Epithelial cell of prostate (primary cell): Measurements from ENCODE around the gene PLOD3.

Experiments
- DNase-seq: peaks from one replicate; pipeline ENCODE4 v3.0.0-alpha.2; 2011; ENCODE audit warnings: low read depth, low spot score
- H3K27ac ChIP-seq: fragments of 450-650 bp; 2 replicates; pipeline ENCODE4 v1.5.1; 2017; ENCODE audit warnings: mild to moderate bottlenecking

Gene PLOD3

DNA sequence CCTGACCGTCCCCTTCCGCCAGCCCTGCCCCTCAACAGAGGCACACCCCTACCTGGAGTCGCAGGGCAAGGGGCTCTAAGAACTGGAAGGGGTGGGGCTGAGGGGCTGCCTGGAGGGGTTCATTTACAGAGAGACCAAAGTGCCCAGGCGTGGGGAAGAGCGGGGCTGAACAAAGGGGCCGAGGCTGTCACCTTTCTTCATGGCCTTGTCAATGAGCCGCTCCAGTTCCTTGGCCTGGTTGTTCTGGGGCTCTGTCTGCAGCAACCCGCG is 22.5 kb upstream of the PLOD3 start:
- H3K27ac ChIP-seq, result no peak overlapping the region
- DNase-seq, result no peak

DNA sequence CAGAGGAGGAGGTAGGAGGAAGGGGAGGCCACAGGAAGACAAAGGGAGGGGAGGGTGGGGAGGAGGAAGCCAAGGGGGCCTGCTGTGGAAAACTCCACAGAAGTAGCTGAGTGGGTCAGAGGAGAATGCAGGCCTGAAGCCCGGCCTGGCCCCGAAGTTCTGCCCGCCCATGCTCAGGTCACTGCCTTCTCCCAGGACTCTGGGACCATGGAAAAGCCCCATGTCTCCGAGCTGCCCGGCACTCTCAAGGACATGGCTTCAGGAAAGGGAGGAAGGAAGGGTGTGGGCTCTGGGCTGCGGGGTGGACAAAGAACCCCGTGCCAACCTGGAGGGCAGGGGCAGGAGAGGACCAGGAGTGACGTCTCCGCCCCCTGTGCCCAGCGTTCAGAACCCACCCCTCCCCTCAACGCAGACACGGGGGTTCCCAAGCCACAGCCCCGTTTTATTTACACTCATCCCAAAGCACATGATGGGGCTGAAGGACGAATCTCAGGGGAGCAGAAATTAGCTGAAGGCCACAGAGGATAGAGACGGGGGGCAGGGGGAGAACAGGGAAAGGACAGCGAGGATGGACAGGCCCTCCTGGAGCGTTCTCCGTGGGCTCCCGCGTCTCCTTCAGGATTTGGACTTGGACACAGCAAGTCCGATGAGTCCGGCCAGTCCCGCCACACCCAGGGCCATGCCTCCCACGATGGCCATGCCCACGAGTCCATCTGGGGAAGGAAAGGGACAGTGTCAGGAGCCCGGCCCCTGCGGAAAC is 22.0 kb upstream of the PLOD3 start:
- no peak overlapping the region for H3K27ac ChIP-seq

DNA sequence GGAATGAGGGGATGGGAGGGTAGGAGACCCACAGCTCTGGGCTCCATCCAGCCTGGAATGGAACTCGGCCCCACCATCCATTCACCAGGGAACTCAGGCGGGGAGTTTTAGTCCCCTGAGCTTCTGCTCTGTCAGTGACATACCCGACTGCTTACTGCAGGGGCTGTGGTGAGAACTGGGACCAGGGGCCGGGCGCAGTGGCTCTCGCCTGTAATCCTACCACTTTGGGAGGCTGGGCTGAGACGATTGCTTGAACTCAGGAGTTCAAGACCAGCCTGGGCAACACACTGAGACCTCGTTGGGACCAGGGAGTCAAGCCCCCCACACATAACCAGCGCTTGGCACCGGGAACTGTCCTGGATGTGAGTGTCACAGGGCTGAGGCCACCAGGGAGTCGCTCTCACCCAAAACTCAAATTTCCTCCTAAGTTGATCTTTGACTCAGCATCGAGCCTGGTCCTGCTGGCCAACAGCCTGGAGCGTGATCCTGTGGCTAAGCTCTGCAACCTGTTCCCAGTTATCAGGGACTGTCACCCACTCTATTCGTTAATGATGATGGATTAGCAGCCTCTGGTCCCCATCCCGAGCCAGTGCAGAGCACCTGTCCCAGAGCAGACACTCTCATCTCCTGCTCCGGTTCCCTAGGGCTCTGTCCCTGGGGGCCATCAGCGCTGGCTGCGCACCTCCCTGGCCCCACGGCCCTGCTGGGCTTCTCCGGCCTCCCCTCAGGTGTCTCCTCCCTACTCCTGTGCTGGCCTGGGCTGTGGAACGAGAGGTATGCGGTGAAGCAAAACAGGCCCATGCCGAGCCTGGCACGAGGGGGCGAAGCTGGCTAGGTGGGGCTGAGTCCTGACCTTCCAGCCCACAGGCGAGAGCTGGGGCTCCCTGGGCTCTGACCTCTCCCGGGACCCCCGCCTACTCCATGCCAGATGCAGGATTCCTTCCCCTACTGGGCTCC is 21.1 kb upstream of the PLOD3 start:
- DNase-seq, result no peak
- H3K27ac ChIP-seq, result no peak overlapping the region

More for the DNA sequence above, 22.0 kb upstream of the PLOD3 start:
- no peak for DNase-seq

DNA sequence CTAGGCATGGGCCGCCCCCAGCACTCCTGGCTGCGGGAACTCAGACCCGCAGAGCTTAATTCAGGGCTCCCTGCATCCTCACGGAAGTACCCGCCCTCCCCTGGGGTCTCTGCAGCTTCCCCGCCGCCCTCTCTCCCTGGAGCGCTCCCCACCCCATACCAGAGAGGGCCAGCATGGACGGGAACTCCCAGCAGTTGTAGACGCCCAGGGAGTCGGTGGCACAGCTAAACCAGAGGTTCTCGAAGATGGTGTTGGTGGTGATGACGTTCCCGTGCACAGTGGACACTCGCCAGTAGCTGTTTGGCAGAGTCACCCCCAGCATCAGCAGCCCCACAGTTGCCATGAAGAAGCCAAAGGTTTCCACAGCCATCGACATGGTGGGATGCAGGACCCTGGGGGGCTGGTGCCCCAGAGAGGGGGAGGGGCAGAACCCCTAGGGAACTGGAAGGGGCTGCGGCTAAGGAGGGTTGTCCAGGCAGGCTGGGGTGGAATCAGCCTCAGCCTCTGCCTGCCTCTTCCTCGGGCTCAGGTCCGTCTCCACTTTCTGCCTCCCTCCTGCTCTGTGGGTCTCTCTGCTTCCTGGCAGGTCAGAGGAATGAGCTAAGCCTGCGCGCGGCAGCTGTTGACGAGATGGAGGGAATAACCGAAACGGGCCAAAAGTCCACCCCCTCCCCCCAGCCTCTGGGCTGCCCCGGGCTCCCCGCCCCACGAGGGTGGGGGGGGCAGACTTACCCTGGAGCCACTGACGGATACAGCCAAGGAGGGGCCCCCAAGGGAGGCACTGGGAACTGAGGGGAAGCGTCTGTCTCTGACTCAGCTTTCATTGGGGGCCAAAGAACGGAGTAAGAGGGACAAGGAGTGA is 20.1 kb upstream of the PLOD3 start, which contains the start of gene CLDN15:
Gene CLDN15, minus strand, starts transcription at position 597 of the 862 bp plus-strand sequence. Its CDS starts 221 bp downstream, at position 376.
- DNase-seq, result no peak

DNA sequence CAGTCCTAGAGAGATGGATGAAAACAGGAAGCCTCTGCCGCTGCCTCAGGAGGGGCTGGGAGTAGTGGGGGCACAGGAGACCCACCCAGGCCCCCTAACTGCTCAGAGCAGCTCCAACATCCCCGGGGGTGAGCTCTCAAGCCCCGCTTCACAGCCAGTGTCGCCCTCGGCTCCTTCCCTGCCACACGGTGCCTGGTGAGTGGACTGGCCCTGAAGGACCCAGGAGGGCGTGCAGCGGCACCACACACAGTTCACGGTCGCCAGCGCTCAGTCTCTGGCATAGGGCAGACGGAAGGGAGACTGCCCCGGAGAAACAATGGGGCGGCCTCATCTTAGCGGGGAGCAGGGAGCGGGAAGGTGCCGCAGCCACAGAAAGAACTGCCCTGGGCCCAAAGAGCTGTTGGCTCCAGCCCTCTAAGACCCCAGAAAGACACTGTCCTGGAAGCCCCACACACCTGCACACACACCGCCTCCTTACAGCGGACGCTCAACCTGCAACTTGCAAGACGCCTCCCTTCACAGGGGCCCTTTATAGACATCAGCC is 19.0 kb upstream of the PLOD3 start:
- no peak for DNase-seq
- no peak overlapping the region for H3K27ac ChIP-seq

More for the DNA sequence above, 20.1 kb upstream of the PLOD3 start, which contains the start of gene CLDN15:
- H3K27ac ChIP-seq, result no peak within 1 kb of the TSS

DNA sequence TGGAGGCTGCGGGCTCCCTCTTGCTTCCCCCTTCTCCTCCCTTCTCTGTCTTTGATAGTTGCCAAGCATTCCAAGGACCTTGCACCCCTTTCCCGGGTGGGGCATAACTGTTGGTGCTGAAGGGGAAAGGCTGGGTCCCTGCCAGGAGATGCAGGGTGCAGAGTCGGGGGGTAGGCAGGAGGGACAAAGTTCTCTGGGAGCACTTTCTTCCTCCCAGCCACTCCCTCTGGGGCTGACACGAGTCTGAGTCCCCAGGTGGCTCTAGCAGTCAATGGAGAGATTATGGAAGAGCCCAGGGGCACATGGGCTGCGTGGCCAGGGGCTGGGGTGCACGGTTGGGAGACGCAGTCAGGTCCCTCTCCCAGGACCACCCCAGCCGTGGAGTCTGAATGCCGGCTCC is 18.1 kb upstream of the PLOD3 start:
- no peak for DNase-seq
- H3K27ac ChIP-seq, result no peak overlapping the region

DNA sequence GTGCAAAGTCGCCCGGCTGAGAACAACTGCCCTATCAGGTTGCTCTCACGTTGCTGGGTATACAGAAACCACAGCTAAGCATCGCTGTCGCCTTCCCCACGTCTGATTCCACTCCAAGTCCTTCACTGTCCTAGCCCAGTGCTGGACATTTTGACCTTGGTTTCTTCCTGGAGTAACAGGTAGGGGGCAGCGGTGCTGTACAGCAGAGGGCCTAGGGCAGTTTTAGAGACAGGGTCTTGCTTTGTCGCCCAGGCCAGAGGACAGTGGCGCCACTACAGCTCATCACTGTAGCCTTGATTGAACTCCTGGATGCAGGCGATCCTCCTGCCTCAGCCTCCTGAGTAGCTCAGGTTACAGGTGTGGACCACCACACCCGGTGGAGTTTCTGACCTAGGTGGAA is 17.7 kb upstream of the PLOD3 start:
- DNase-seq, result no peak
- no peak overlapping the region for H3K27ac ChIP-seq

DNA sequence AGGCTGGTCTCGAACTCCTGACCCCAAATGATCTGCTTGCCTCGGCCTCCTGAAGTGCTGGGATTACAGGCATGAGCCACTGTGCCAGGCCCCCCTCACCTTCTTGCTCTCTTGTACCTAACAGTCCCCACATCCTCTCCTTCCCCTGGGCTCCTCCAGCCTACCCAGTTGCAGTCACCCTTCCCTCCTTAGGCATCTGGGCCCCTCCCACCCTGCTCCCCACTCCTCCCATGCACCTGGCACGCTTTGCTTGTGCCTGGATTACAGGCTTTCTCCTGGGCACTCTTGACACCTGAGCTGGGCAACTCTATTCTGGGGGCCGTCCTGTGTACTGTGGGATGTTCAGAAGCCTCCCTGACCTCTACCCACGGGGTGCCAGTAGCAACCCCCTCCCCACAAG is 17.3 kb upstream of the PLOD3 start:
- DNase-seq, result no peak
- H3K27ac ChIP-seq, result no peak overlapping the region

DNA sequence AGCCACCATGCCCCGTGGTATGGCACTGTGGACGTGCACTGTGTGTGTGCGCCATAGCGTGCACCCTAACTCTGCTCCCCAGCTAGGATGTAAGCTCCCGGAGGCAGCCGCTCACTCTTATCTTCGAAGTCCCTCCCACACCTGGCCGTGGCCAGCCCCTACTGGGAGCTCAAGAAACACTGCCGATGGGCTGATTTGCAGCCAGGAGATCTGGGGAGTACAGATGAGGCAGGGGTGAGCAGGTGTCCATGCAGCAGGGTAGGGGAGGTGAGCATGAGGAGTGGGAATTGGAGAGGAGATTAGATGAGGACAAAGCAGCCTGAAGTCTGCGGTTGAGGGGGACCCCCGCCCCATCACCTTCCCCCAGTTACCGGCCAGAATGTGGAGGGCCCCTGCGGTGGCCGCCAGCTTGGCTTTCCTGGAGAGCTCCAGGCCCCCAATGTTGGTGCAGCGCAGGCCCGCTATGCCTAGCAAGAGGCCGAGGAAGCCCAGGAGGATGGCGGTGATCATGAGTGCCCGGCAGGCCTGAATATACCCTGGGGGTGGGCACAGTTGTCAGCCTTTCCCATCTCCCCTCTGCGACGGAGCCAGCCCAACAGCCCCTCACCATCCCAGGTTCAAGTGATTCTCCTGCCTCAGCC is 16.6 kb upstream of the PLOD3 start:
- H3K27ac ChIP-seq, result no peak overlapping the region
- no peak for DNase-seq

DNA sequence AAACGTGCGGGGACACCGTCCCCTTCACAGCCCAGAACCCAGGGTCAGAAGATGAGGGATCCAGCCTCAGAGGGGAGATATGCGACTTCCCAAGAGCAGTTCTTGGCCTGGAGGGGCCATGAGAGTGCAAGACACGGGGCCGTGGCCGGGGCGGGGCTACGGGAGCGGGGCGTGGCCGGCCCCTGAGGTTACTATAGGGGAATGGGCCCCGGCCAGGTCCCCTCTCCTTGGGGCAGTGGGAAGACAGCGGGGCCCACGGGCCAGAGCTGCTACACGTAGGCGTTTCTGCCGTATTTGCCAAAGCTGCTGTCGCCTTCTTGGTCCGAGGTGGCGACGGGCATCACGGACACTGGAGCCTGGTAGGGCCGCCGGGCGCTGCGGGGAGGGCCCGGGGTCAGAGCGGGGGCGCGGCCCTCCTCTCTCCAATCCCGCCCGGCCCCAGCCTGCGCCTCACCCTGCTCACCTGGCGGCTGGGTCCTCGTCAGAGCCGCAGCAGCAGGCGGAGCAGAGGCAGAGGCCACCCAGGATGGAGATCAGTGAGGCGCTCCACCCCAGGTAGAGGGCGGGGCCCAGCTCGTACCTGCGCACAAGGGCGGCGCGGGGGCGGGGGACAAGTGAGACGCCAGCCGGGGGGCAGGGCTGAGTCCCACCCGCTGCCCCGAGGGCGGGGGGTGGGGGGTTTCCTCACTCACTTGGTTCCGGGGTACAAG is 14.9 kb upstream of the PLOD3 start:
- peak overlapping the region; percentile 82 for H3K27ac ChIP-seq
- DNase-seq, result peak; percentile 14

DNA sequence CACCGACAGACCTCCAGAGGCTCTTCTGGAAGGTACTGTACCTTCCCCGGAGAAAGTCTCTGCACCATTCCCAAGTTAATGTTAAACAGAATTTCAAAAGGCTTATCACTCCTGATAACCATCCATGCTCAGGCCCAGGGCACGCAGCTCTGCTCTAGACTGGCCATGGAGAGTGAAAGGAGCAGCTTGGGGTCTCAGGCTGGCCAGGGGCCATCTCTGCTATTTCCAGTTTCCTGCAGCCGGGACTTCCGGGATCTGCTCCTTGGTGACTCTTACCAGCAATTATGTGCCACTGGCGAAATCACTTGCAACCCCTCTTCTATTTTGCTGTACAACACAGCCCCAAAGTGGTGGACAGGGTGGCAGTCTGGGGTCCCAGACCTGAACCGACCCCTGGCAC is 14.3 kb upstream of the PLOD3 start:
- peak overlapping the region; percentile 82 for H3K27ac ChIP-seq
- DNase-seq, result no peak

DNA sequence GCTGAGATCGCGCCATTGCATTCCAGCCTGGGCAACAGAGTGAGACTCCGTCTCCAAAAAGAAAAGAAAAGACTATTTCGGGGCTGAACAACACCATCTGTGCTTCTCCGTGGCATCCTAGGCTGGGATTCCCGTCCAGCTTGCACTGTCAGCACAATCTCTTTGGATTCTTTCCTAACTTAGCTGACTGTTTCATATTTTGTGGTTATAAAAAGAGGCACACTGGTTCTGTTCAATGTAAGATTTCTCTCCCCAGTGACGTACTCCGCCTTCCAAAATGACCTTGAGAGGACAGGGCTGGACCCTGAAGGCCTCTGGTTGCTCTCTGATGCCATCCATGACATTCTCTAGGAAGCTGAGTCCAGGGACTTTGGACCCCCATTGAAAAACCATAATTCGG is 9.3 kb upstream of the PLOD3 start:
- no peak for DNase-seq
- no peak overlapping the region for H3K27ac ChIP-seq

DNA sequence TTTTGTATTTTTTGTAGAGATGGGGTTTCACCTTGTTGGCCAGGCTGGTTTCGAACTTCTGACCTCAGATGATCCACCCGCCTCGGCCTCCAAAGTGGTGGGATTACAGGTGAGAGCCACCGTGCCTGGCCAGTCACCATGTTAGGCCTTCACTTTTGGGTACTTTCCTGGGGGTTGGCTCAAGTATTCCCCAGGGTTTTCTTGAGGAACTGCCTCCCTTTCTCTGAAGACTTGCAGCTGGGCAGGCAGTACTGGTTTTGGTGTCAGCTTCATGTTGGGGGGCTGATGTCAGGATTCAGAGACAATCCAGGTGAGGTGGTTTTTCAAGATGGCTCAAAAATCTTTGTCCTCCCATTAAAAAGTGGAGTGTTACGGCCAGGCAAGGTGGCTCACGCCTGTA is 8.3 kb upstream of the PLOD3 start:
- DNase-seq, result no peak
- H3K27ac ChIP-seq, result no peak overlapping the region

DNA sequence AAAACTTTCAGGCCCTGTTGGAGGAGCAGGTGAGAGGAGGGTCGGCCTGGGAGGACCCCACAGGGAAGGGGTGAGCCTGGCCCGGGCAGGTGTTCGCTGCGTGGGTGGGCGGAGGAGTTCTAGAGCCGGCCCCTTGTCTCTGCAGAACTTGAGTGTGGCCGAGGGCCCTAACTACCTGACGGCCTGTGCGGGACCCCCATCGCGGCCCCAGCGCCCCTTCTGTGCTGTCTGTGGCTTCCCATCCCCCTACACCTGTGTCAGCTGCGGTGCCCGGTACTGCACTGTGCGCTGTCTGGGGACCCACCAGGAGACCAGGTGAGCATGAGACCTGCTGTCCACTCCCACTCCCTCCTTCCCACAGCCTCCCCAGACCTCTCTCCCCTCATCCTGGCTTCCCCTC is 6.1 kb upstream of the PLOD3 start:
- H3K27ac ChIP-seq, result no peak overlapping the region

DNA sequence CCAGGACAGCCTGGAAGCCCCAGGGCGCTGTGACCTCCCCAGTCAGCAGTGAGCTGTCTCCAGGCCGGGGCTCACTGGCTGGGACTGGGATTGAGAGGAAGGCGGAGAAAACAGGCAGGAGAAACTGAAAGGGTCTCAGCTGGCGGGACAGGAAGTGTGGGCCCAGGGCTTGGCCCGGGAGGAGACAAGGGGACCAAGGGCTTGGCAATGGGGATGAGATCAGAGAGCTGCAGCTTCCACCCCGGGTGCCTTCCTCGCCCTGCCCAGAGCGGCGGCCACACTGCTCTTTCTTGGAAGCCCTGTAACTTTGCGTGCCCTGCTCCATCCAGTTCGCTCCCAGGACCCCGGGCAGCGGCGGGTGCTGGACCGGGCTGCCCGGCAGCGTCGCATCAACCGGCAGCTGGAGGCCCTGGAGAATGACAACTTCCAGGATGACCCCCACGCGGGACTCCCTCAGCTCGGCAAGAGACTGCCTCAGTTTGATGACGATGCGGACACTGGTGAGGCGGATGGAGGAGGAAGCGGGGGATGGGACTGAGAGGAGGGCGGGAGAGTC is 5.0 kb upstream of the PLOD3 start:
- H3K27ac ChIP-seq, result no peak overlapping the region
- DNase-seq, result no peak

More for the DNA sequence above, 6.1 kb upstream of the PLOD3 start:
- DNase-seq, result no peak

DNA sequence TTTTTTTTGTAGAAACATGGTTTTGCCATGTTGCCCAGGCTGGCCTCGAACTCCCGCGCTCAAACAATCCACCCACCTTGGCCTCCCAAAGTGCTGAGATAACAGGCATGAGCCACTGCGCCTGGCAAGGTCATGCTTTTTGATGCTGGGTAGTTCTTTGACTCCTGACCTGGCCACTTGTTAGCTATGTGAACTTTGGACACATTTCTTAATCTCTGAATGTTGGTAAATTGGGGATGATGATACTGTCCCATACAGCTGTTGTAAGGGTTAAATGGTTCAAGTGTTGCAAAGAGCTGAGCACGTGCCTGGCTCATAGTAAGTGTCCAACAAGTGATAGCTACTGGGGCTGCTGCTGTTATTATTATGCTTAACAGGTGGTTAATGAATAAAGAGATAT is 2.9 kb upstream of the PLOD3 start:
- DNase-seq, result no peak
- H3K27ac ChIP-seq, result no peak overlapping the region

DNA sequence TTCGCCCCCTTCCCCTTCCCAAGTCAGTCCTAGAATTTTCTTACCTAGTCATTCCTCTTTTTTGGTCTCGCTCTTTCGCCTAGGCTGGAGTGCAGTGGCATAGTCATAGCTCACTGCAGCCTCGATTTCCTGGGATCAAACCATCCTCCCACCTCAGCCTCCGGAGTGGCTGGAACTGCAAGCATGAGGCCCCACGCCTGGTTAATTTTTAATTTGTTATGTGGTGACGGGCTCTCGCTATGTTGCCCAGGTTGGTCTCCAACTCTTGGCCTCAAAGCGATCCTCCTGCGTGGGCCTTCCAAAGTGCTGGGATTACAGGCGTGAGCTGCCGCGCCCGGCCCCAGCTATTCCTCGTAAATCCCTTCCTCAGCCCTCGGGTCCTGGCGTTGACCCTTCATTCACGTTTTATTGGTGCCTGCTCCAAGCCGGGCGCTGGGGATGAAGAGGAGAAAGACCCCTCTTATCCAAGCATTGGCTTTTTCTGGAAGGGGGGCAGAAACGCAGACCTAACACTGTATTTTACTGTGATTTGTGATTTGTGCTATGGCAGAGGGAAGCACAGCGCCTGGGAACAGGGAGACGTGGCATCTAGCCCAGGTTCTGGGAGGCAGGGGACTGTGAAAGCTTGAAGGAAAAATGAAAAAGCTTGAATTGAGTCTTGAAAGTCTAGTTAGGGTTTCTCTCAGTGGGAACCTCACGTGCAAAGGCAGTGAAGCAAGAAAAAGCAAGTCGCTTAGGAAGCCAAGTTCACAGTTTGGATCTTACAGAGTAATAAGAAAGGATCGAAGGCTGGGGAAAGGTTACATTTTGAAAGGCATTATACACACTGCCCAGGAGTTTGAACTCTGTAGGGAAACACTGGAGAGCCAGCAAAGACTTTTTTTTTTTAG is 1.1 kb upstream of the PLOD3 start:
- no peak for DNase-seq
- peak overlapping the region; percentile 86 for H3K27ac ChIP-seq

DNA sequence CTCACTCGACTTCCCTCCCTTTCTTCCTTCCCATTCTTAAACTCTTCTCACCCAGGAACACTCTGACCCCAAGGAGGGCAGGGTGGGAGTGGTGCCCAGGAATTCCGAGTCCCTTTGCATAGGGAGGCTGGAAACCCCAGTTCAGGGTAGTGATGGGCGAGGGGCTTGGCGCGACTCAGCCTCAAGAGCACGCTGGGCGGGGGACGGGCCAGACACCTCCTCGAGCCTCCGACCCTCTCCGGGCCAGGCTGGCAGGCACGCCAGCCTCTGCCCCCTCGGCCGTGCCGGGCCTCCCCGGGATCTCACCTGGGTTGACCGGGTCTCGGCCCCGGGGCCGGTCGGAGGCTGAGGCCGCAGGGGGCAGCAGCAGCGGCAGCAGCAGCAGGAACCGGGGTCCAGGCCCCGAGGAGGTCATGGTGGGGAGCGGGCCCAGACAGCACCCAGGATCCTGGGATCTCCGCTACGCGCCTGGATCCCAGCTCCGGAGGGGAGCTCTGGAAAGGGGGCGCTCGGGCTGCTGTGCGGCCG is 457 bp downstream of the PLOD3 start:
- no peak for DNase-seq
- H3K27ac ChIP-seq, result peak overlapping the region; percentile 86
